COLO668 (cell line): ENCODE results near the gene ZEB2.

ENCODE experiments used
- DNase-seq: peaks from one replicate; lab custom pipeline; 2025; ENCODE audit not compliant: unreplicated experiment; lab: John Stamatoyannopoulos, UW

Gene ZEB2

GRCh38 chr2:144496092-144496976 lies 23.6 kb downstream of the ZEB2 start:
- DNase-seq, result no peak

GRCh38 chr2:144495227-144496091 lies 24.5 kb downstream of the ZEB2 start:
- DNase-seq, result no peak

- no peak for DNase-seq
Measured at GRCh38 chr2:144493027-144493809, 26.7 kb downstream of the ZEB2 start.

GRCh38 chr2:144490857-144491256 lies 29.1 kb downstream of the ZEB2 start:
- no peak for DNase-seq

- no peak for DNase-seq
Measured at GRCh38 chr2:144490017-144490416, 29.9 kb downstream of the ZEB2 start.

DNA sequence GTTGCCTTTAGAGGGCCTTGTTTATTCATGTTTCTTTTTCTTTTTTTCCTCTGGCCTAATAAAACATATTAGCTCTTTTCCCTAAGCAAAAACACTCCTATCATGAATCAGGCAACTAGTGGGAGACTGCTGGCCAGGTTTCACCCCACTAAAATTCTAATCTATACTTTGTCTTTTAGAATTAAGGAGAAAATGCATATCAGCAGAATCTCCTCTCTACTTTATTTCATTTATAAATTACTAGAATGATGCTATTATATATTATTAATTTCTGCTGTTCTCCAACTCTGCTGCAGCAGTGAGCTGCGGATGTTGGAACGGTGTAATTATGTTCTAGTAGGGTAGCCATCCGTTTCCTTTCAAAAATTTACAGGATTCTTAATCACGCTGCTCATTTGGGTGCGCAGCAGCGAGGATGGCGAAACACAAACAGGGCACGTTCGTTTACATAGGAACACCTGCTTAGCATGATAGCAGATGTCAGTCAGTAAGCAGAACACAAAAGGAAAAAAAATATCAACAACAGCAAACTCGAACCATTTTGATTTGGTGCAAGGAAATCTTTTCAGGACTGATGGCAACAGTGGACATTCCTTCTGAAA lies 30.5 kb downstream of the ZEB2 start:
- peak; percentile 54 for DNase-seq

GRCh38 chr2:144484201-144484948 lies 35.5 kb downstream of the ZEB2 start:
- no peak for DNase-seq

DNA sequence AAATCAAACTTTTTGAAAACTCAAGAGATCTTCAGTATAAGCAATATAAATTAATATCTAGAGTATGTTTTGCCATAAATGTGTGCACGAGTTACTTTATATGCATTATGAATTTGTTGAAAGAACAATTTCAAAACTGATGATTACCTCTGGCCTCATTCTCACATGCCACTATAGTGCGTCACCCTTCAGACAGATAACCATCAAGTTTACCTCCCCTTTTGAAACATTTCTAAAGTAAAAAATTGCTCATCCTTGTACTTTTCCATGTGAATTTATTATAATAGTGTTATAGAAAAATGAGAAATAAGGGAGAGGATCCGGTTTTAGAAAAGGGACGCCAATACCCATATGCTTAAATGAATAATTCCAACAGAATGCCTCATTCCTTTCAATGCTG lies 38.3 kb downstream of the ZEB2 start:
- DNase-seq, result no peak

GRCh38 chr2:144481109-144481508 lies 38.8 kb downstream of the ZEB2 start:
- no peak for DNase-seq

GRCh38 chr2:144480285-144480684 lies 39.6 kb downstream of the ZEB2 start:
- no peak for DNase-seq

DNA sequence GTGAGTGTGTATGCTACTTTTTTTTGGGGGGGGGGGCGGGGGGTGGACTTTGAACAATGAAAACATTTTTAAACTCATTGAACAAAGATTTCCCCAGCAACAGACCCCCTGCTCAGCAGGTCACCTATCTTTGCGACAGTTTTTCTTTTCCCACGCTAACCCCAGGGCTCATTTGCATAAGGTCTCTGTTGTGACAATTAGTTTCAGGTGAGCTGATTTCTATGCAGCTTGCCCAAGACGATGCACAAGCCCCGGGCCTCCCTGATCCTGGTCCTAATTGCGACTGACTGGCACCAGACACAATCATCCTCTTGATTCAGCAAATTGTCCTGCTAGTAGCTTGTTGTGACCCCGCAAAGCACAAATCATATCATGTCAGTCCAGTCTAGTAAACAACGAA lies 40.3 kb downstream of the ZEB2 start:
- DNase-seq, result no peak

GRCh38 chr2:144479138-144479537 lies 40.8 kb downstream of the ZEB2 start:
- no peak for DNase-seq

DNA sequence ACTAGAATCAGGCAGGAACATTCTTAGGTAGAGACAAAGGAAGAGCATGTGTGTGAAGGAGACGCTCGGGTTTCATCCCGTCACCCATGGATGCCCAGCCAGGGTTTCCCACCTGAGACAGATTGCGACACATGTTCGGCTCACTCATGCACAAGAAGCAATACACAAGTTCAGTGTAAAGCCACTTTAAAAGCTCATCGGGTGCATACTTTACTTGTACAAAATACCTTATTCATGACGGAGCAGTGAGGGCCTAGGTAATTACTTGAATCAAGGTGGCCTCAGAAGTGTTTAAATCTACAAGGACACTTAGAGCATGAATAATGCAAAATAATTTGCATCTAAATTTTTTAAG lies 42.0 kb downstream of the ZEB2 start:
- no peak for DNase-seq

DNA sequence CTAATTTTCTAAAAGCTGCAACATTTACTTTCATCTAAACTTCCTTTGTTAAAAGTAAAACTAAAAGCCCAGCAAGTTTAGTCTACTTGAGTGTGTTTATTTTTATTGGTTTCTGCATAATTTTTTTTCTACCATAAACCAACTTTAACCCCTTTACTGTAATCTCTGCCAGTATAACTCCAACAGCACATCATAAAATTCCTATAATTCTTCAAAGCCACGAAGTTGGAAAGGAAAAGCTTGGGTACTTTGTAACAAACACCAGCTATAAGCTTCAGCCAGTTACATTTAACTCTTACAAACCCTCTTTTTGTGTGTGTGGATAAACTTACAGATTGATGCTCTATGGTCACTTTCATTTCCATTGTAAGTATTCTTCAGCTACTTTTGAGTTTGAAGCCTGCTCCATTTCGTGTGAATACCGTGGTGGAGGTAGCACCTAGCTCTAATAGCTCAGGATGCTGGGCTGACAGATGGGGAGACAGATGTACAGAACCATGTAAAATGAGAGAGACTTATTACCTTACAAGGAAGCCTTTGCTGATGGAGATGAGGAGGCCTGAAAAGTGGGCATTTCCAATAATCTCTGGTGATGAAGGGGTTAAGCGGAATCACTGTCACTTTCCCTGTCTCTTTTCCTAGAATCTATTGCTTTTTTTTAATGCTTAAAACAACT lies 42.5 kb downstream of the ZEB2 start:
- no peak for DNase-seq

DNA sequence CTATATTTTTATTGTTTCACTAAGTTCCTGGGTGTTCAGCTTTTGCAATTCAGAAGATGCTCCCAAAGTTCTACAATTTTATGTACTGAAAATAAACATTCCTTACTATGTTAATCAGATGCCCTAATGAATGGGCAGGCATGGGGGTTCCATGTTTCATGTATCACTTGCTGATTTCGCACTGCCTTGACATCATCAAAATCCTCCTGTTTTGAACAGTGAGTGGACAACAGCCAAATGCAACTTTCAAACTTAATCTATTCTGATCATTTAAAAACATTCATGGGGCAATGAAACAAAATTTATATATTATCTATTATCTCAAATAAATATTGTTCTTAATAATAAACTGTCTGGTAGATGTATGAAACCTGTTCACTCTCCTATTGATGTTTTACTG lies 43.2 kb downstream of the ZEB2 start:
- DNase-seq, result no peak

DNA sequence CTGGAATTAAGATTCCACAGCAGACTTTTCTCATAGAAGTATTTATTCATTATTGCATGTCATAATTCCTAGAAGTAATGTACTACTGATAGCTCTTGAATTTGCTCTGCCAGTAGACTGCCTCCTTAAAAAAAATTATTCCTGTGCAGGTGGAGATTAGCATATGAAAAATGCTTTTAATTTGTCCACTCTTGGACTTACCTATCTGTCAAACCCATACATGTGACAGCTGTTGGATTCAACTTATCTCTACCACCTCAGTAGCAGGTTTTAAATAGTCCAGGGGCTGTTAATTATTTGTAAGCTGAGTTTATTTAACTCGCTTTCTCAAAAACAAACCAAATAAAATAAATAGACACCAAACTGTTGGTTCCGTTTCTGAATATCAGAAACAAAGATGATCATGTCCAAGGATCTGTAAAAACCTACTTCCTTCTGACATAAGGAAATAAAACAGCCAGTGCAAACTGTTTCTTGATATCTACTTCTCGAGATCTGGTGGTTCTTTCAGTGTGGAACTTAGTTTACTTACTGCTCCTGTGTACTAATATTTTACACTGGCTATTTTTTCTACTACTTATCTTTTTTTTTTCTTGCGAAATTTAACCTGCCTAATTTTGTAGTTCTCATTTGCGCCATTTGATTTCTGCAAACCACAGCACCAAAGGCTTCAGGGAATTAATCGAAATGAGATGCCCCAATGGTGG lies 44.2 kb downstream of the ZEB2 start:
- no peak for DNase-seq

- DNase-seq, result no peak
Measured at GRCh38 chr2:144475044-144475443, 44.9 kb downstream of the ZEB2 start.

- no peak for DNase-seq
Measured at GRCh38 chr2:144474017-144474416, 45.9 kb downstream of the ZEB2 start.

DNA sequence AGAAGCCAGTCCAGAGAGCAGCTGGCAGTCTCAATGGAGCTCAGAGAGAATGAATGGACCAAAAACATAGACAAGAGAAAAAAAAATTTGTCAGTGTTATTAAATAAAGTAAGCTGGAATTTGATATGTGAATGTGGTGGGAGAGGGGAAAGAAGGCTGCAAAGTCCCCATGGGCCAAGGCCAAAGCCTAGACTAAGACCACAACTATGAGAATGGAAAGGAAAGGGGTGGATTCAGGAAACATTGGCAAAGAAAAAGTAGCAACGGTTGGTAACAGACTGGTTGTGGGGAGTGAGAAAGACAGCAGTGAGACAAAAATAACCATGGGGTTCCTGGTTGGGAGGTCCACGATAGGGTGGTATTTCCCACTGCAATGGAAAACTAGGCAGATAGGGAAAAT lies 47.0 kb downstream of the ZEB2 start:
- no peak for DNase-seq
